Activated T-helper 1 cell treated with anti-CD3 and anti-CD28 coated beads, Interleukin-12 subunit alpha, Interleukin-12 subunit beta, Interleukin-2, Interleukin-4 antibody, amounts not matched to agents 30 ng/mL and 10 ng/mL and 1 ng/mL, durations not matched to agents 14 hours and 24 hours and 36 hours (primary cell): ENCODE measurements around the gene CDK9. TPM values are rescaled to one million over a fixed set of nuclear protein-coding genes. Genes with fewer than 3 reads are reported as not detected.
A peak's percentile ranks its signal among the peaks of the same experiment; 100 is the strongest.

Experiments used
- DNase-seq: peaks from one replicate; pipeline ENCODE4 v3.0.0; 2021; ENCODE audit warnings: low spot score
- H3K27ac Mint-ChIP-seq: one replicate; pipeline ENCODE4 v1.8.0; 2021; ENCODE audit warnings: mild to moderate bottlenecking, mixed read lengths
- H3K27me3 Mint-ChIP-seq: one replicate; pipeline ENCODE4 v1.8.0; 2022; ENCODE audit warnings: mild to moderate bottlenecking, moderate library complexity, mixed read lengths; ENCODE audit not compliant: insufficient read depth
- H3K36me3 Mint-ChIP-seq: one replicate; pipeline ENCODE4 v1.8.0; 2021; ENCODE audit warnings: low read depth, mixed read lengths
- H3K4me1 Mint-ChIP-seq: one replicate; pipeline ENCODE4 v1.8.0; 2021; ENCODE audit warnings: low read depth, mixed read lengths
- H3K4me3 Mint-ChIP-seq: one replicate; pipeline ENCODE4 v1.8.0; 2021; ENCODE audit warnings: mild to moderate bottlenecking, moderate library complexity, mixed read lengths
- H3K9me3 Mint-ChIP-seq: one replicate; pipeline ENCODE4 v1.8.0; 2021; ENCODE audit warnings: mixed read lengths
- intact Hi-C: fragments of 100-400 bp; cut with micrococcal nuclease; formaldehyde crosslinking; loops from one replicate; pipeline ENCODE4 v1.15.1; 2024
- total RNA-seq: library from RNA; stranded (reverse); gene quantifications from 2 replicates; pipeline ENCODE4 v1.2.3, GENCODE V29; 2022

CDK9 gene
- total RNA-seq, 1 donor from 2014 or later = 97.3 TPM

- no peaks in the 10 kb centered on the region for H3K9me3 Mint-ChIP-seq
- peaks cover 46% of the 10 kb centered on the region for H3K36me3 Mint-ChIP-seq
- H3K4me3 Mint-ChIP-seq = no peak overlapping the region
- no peak for DNase-seq
- peaks cover 34% of the 10 kb centered on the region for H3K4me1 Mint-ChIP-seq
- no peaks in the 10 kb centered on the region for H3K27me3 Mint-ChIP-seq
- peak overlapping the region; percentile 67 for H3K27ac Mint-ChIP-seq
- intact Hi-C loops = no loop called here
Observed at GRCh38 chr9:127790094-127790855, 4.4 kb downstream of the CDK9 start.

GRCh38 chr9:127791085-127791484 lies 5.3 kb downstream of the CDK9 start:
- no peak overlapping the region for H3K27ac Mint-ChIP-seq
- no peaks in the 10 kb centered on the region for H3K9me3 Mint-ChIP-seq
- H3K27me3 Mint-ChIP-seq = no peaks in the 10 kb centered on the region
- peaks cover 38% of the 10 kb centered on the region for H3K4me1 Mint-ChIP-seq
- DNase-seq = no peak
- intact Hi-C loops = no loop called here
- peaks cover 46% of the 10 kb centered on the region for H3K36me3 Mint-ChIP-seq
- no peak overlapping the region for H3K4me3 Mint-ChIP-seq

GRCh38 chr9:127792417-127793031 lies 6.7 kb downstream of the CDK9 start:
- no peaks in the 10 kb centered on the region for H3K9me3 Mint-ChIP-seq
- intact Hi-C loops = no loop called here
- peaks cover 42% of the 10 kb centered on the region for H3K36me3 Mint-ChIP-seq
- no peaks in the 10 kb centered on the region for H3K27me3 Mint-ChIP-seq
- H3K4me3 Mint-ChIP-seq = no peak overlapping the region
- DNase-seq = no peak
- H3K27ac Mint-ChIP-seq = no peak overlapping the region
- H3K4me1 Mint-ChIP-seq = peaks cover 42% of the 10 kb centered on the region

GRCh38 chr9:127793093-127793708 lies 7.4 kb downstream of the CDK9 start:
- Mint-ChIP-seq H3K27me3 (peaks cover 2% of the 10 kb centered on the region), H3K4me3 (no peak overlapping the region), H3K4me1 (peaks cover 42% of the 10 kb centered on the region), H3K36me3 (peaks cover 37% of the 10 kb centered on the region), H3K9me3 (no peaks in the 10 kb centered on the region), H3K27ac (peak overlapping the region; percentile 44)
- DNase-seq = no peak
- intact Hi-C loops = no loop called here

GRCh38 chr9:127794001-127794791 lies 8.4 kb downstream of the CDK9 start:
- Mint-ChIP-seq H3K9me3 (no peaks in the 10 kb centered on the region), H3K4me3 (no peak overlapping the region), H3K27me3 (peaks cover 2% of the 10 kb centered on the region), H3K36me3 (peaks cover 29% of the 10 kb centered on the region), H3K27ac (no peak overlapping the region), H3K4me1 (peaks cover 39% of the 10 kb centered on the region)
- intact Hi-C loops = no loop called here
- no peak for DNase-seq

GRCh38 chr9:127796225-127796813 lies 10.5 kb downstream of the CDK9 start:
- H3K27me3 Mint-ChIP-seq = peaks cover 2% of the 10 kb centered on the region
- peak overlapping the region; percentile 73 for H3K4me3 Mint-ChIP-seq
- peaks cover 33% of the 10 kb centered on the region for H3K4me1 Mint-ChIP-seq
- H3K27ac Mint-ChIP-seq = peak overlapping the region; percentile 90
- H3K9me3 Mint-ChIP-seq = no peaks in the 10 kb centered on the region
- intact Hi-C loops = loop anchor here (1.0 kb wide), 1 partner anchor 8 kb away; no protein-coding TSS in a partner anchor
- H3K36me3 Mint-ChIP-seq = peaks cover 17% of the 10 kb centered on the region
- DNase-seq = no peak

- H3K36me3 Mint-ChIP-seq = peaks cover 17% of the 10 kb centered on the region
Observed at GRCh38 chr9:127796852-127797370, 11.1 kb downstream of the CDK9 start.

GRCh38 chr9:127801955-127802575 lies 16.2 kb downstream of the CDK9 start:
- Mint-ChIP-seq H3K27me3 (peaks cover 2% of the 10 kb centered on the region), H3K27ac (peak overlapping the region; percentile 67), H3K36me3 (peaks cover 10% of the 10 kb centered on the region), H3K4me3 (peak overlapping the region; percentile 82), H3K4me1 (peaks cover 24% of the 10 kb centered on the region), H3K9me3 (no peaks in the 10 kb centered on the region)
- no peak for DNase-seq
- intact Hi-C loops = loop anchor here (1.0 to 2.0 kb wide), 5 partner anchors 16 to 115 kb away; partner anchors contain the start of genes CDK9, ST6GALNAC4 and TOR2A

More at GRCh38 chr9:127796852-127797370, 11.1 kb downstream of the CDK9 start:
- no peaks in the 10 kb centered on the region for H3K9me3 Mint-ChIP-seq
- peak overlapping the region; percentile 90 for H3K27ac Mint-ChIP-seq
- intact Hi-C loops = loop anchor here (1.0 kb wide), 1 partner anchor 9 kb away; no protein-coding TSS in a partner anchor
- peaks cover 2% of the 10 kb centered on the region for H3K27me3 Mint-ChIP-seq
- H3K4me1 Mint-ChIP-seq = peaks cover 35% of the 10 kb centered on the region
- peak overlapping the region; percentile 73 for H3K4me3 Mint-ChIP-seq
- no peak for DNase-seq

GRCh38 chr9:127802576-127803443 lies 17.0 kb downstream of the CDK9 start, which contains the start of gene FPGS:
FPGS (plus strand) TSS chr9:127802882; CDS start chr9:127802925, 43 bp downstream.
- H3K9me3 Mint-ChIP-seq = no peaks in the 10 kb centered on the region
- no peaks in the 10 kb centered on the region for H3K27me3 Mint-ChIP-seq
- peak; percentile 74 for DNase-seq
- peak within 1 kb of the TSS; percentile 93 for H3K27ac Mint-ChIP-seq
- intact Hi-C loops = loop anchor here (1.0 to 2.0 kb wide), 5 partner anchors 17 to 114 kb away; partner anchors contain the start of genes CDK9, ST6GALNAC4 and TOR2A
- H3K4me3 Mint-ChIP-seq = peak within 1 kb of the TSS; percentile 97
- H3K4me1 Mint-ChIP-seq = peaks cover 17% of the 10 kb centered on the region
- H3K36me3 Mint-ChIP-seq = peaks cover 15% of the 10 kb centered on the region

- Mint-ChIP-seq H3K9me3 (no peaks in the 10 kb centered on the region), H3K4me3 (peak overlapping the region; percentile 97), H3K27ac (peak overlapping the region; percentile 93), H3K4me1 (peaks cover 9% of the 10 kb centered on the region), H3K36me3 (peaks cover 19% of the 10 kb centered on the region), H3K27me3 (no peaks in the 10 kb centered on the region)
- no peak for DNase-seq
- intact Hi-C loops = loop anchor here (2.0 kb wide), 2 partner anchors 67 to 113 kb away; partner anchors contain the start of gene ST6GALNAC4
Observed at GRCh38 chr9:127803507-127804352, 17.9 kb downstream of the CDK9 start.
